Measurements from ENCODE around the gene CD82. TPM values are rescaled to one million over a fixed set of nuclear protein-coding genes. Genes with fewer than 3 reads are reported as not detected.

The CD82 gene
- total RNA-seq, 1 experiment from 2014 or later, result 26.1 TPM

DNA sequence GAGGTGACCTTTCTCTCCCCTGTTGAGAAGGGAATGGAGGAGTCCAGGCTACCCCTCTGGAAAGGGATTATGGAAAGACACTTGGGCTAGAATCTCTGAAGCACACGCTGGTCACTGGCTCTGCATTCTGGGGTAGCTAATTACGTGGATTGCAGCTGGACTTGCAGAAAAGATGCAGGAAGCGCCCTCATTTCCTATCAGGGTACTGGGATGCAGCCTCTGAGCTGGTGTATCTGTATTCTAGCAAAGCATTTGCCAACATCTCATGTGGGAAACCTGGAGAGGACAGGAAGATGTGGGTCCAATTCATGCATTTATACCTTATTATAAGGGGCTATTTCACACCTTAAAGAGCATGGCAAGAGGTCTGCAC, 44.3 kb downstream of the CD82 start:
- ATAC-seq, result no peak
- ChIA-PET CTCF (no interaction called here), POLR2A (no interaction called here)
- Histone ChIP-seq H3K4me3 (ENCODE audit: low read depth in 2 of 2, low read length in 2 of 2) (no peak overlapping the region), H3K9me3 (ENCODE audit: control insufficient read depth, insufficient read depth, low read depth, low read length) (no peaks in the 10 kb centered on the region), H3K36me3 (ENCODE audit: control insufficient read depth, insufficient read depth, low read length) (no peaks in the 10 kb centered on the region), H3K27ac (ENCODE audit: low read length) (no peak overlapping the region), H3K27me3 (ENCODE audit: control insufficient read depth, insufficient read depth, low read length) (no peaks in the 10 kb centered on the region), H3K4me1 (ENCODE audit: control insufficient read depth, insufficient read depth, low read length) (no peaks in the 10 kb centered on the region)
- intact Hi-C loops (cut with micrococcal nuclease; ENCODE audit: unreplicated experiment), result no loop called here
- TF ChIP-seq TCF7L2 (IDR thresholded peaks at IDR 0.05; ENCODE audit: low read depth, low read length) (no peak), SIN3A (IDR thresholded peaks at IDR 0.05; ENCODE audit: borderline replicate concordance, insufficient read depth, low read depth, low read length) (no peak), POLR2AphosphoS5 (IDR thresholded peaks at IDR 0.05; ENCODE audit: low read depth, low read length) (no peak)
- TF ChIP-seq, protein P1, sequence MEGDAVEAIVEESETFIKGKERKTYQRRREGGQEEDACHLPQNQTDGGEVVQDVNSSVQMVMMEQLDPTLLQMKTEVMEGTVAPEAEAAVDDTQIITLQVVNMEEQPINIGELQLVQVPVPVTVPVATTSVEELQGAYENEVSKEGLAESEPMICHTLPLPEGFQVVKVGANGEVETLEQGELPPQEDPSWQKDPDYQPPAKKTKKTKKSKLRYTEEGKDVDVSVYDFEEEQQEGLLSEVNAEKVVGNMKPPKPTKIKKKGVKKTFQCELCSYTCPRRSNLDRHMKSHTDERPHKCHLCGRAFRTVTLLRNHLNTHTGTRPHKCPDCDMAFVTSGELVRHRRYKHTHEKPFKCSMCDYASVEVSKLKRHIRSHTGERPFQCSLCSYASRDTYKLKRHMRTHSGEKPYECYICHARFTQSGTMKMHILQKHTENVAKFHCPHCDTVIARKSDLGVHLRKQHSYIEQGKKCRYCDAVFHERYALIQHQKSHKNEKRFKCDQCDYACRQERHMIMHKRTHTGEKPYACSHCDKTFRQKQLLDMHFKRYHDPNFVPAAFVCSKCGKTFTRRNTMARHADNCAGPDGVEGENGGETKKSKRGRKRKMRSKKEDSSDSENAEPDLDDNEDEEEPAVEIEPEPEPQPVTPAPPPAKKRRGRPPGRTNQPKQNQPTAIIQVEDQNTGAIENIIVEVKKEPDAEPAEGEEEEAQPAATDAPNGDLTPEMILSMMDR (IDR thresholded peaks at IDR 0.05), result no peak
- TF ChIP-seq, protein P2, sequence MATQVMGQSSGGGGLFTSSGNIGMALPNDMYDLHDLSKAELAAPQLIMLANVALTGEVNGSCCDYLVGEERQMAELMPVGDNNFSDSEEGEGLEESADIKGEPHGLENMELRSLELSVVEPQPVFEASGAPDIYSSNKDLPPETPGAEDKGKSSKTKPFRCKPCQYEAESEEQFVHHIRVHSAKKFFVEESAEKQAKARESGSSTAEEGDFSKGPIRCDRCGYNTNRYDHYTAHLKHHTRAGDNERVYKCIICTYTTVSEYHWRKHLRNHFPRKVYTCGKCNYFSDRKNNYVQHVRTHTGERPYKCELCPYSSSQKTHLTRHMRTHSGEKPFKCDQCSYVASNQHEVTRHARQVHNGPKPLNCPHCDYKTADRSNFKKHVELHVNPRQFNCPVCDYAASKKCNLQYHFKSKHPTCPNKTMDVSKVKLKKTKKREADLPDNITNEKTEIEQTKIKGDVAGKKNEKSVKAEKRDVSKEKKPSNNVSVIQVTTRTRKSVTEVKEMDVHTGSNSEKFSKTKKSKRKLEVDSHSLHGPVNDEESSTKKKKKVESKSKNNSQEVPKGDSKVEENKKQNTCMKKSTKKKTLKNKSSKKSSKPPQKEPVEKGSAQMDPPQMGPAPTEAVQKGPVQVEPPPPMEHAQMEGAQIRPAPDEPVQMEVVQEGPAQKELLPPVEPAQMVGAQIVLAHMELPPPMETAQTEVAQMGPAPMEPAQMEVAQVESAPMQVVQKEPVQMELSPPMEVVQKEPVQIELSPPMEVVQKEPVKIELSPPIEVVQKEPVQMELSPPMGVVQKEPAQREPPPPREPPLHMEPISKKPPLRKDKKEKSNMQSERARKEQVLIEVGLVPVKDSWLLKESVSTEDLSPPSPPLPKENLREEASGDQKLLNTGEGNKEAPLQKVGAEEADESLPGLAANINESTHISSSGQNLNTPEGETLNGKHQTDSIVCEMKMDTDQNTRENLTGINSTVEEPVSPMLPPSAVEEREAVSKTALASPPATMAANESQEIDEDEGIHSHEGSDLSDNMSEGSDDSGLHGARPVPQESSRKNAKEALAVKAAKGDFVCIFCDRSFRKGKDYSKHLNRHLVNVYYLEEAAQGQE (IDR thresholded peaks at IDR 0.05; ENCODE audit: insufficient read depth in 1 of 2, low read depth in 2 of 2, low read length in 1 of 2), result no peak
- in situ Hi-C loops (cut with HindIII; ENCODE audit: low pct_unique_long_range_greater_than_20kb, low sequenced_read_pairs), result no loop called here
- DNase-seq (ENCODE audit: low read depth, low spot score), result no peak
- BruUV-seq (replicated peaks), result no TSS peak

DNA sequence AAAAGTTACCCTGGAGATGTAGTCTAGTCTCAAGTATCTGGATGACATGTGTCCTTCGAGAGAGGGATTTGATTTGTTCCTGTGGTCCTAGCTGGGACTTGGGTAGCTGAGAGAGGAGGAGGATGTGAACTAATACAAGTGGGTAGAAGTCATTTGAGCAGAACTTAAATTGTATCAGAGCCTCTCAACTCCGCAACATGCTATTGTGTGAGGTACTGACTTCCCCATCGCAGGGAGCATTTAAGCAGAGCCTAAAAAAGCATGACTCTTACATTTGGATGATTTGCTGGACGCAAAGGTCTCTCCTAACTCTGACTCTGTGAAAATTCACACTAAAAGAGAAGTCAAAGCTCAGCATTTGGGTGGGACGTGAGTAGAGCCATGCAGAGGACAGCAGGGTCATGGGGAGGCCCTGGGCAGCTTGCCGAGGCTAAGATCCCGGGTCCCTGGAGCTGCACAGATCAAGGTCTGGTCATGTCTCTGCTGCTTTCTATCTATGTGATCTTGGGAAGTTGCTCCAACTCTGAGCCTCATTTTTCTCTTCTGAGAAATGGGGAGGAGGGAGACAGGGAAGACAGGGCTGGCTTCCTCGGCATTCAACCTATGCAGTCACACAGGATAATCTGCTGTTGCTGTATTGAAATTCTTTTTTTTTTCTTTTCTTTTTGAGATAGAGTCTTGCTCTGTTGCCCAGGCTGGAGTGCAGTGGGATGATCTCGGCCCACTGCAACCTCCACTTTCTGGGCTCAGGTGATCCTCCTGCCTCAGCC, 44.9 kb downstream of the CD82 start:
- Histone ChIP-seq H3K36me3 (ENCODE audit: control insufficient read depth, insufficient read depth, low read length) (no peaks in the 10 kb centered on the region), H3K9me3 (ENCODE audit: control insufficient read depth, insufficient read depth, low read depth, low read length) (no peaks in the 10 kb centered on the region), H3K4me1 (ENCODE audit: control insufficient read depth, insufficient read depth, low read length) (no peaks in the 10 kb centered on the region), H3K4me3 (ENCODE audit: low read depth in 2 of 2, low read length in 2 of 2) (no peak overlapping the region), H3K27ac (ENCODE audit: low read length) (no peak overlapping the region), H3K27me3 (ENCODE audit: control insufficient read depth, insufficient read depth, low read length) (no peaks in the 10 kb centered on the region)
- ATAC-seq, result no peak
- CTCF ChIA-PET, result no interaction called here
- no peak for DNase-seq (ENCODE audit: low read depth, low spot score)
- intact Hi-C loops (cut with micrococcal nuclease; ENCODE audit: unreplicated experiment), result no loop called here
- POLR2A ChIA-PET, result no interaction called here
- no TSS peak for BruUV-seq (replicated peaks)
- TF ChIP-seq SIN3A (IDR thresholded peaks at IDR 0.05; ENCODE audit: borderline replicate concordance, insufficient read depth, low read depth, low read length), result no peak
- no peak for TF ChIP-seq TCF7L2 (IDR thresholded peaks at IDR 0.05; ENCODE audit: low read depth, low read length)
- TF ChIP-seq, protein P1 (IDR thresholded peaks at IDR 0.05), result no peak
- TF ChIP-seq, protein P2 (IDR thresholded peaks at IDR 0.05; ENCODE audit: insufficient read depth in 1 of 2, low read depth in 2 of 2, low read length in 1 of 2), result no peak
- no peak for TF ChIP-seq POLR2AphosphoS5 (IDR thresholded peaks at IDR 0.05; ENCODE audit: low read depth, low read length)
- in situ Hi-C loops (cut with HindIII; ENCODE audit: low pct_unique_long_range_greater_than_20kb, low sequenced_read_pairs), result no loop called here
